ENCODE results near the gene CDK10. TPM values are rescaled to one million over a fixed set of nuclear protein-coding genes. Genes with fewer than 3 reads are reported as not detected.

CDK10 gene
- polyA plus RNA-seq, 1 experiment, result 31.6 TPM

GRCh38 chr16:89672177-89672941 lies 14.1 kb upstream of the CDK10 start:
- Histone ChIP-seq H3K27me3 (ENCODE audit: control insufficient read depth, insufficient read depth, low read length) (no peaks in the 10 kb centered on the region), H3K9me3 (ENCODE audit: control insufficient read depth, insufficient read depth, low read length) (no peaks in the 10 kb centered on the region; the same call in 1 of the 2 replicates), H3K27ac (ENCODE audit: low read depth, low read length) (no peak overlapping the region), H3K4me3 (ENCODE audit: low read depth, low read length) (no peak overlapping the region)
- CTCF ChIA-PET, result no interaction called here
- no peak for DNase-seq (ENCODE audit: low read depth, low spot score)
- POLR2A ChIA-PET, result no interaction called here
- no peak for TF ChIP-seq CTCF (IDR thresholded peaks at IDR 0.05; ENCODE audit: low read depth, low read length)

- POLR2A ChIA-PET, result no interaction called here
- DNase-seq (ENCODE audit: low read depth, low spot score), result no peak
- Histone ChIP-seq H3K27me3 (ENCODE audit: control insufficient read depth, insufficient read depth, low read length) (no peaks in the 10 kb centered on the region), H3K27ac (ENCODE audit: low read depth, low read length) (no peak overlapping the region), H3K4me3 (ENCODE audit: low read depth, low read length) (no peak overlapping the region), H3K9me3 (ENCODE audit: control insufficient read depth, insufficient read depth, low read length) (peaks cover 21% of the 10 kb centered on the region)
- CTCF ChIA-PET, result interaction anchor here (0.6 kb wide), 1 partner anchor 342 kb away, joined by 4 read pairs; no protein-coding TSS in a partner anchor
- TF ChIP-seq CTCF (IDR thresholded peaks at IDR 0.05; ENCODE audit: low read depth, low read length), result no peak
Observed at GRCh38 chr16:89678258-89678657, 8.2 kb upstream of the CDK10 start.

GRCh38 chr16:89685916-89686315 lies 573 bp upstream of the CDK10 start:
- H3K9me3 ChIP-seq (ENCODE audit: control insufficient read depth, insufficient read depth, low read length), result peaks cover 24% of the 10 kb centered on the region
- H3K27me3 ChIP-seq (ENCODE audit: control insufficient read depth, insufficient read depth, low read length), result no peaks in the 10 kb centered on the region
- no peak for TF ChIP-seq CTCF (IDR thresholded peaks at IDR 0.05; ENCODE audit: low read depth, low read length)
- H3K4me3 ChIP-seq (ENCODE audit: low read depth, low read length), result no peak overlapping the region
- DNase-seq (ENCODE audit: low read depth, low spot score), result no peak
- H3K27ac ChIP-seq (ENCODE audit: low read depth, low read length), result no peak overlapping the region
- CTCF ChIA-PET, result no interaction called here
- POLR2A ChIA-PET, result interaction anchor here (0.6 to 1.5 kb wide), 5 partner anchors 12 to 54 kb away, joined by 3 to 19 read pairs (median 6); partner anchors contain the start of genes CHMP1A and SPATA33

- Histone ChIP-seq H3K9me3 (ENCODE audit: control insufficient read depth, insufficient read depth, low read length) (peaks cover 21% of the 10 kb centered on the region), H3K27me3 (ENCODE audit: control insufficient read depth, insufficient read depth, low read length) (no peaks in the 10 kb centered on the region), H3K27ac (ENCODE audit: low read depth, low read length) (peak overlapping the region; percentile 78), H3K4me3 (ENCODE audit: low read depth, low read length) (peak overlapping the region; percentile 88)
- POLR2A ChIA-PET, result interaction anchor here (1.0 to 1.5 kb wide), 4 partner anchors 11 to 52 kb away, joined by 3 to 19 read pairs (median 5); no protein-coding TSS in a partner anchor
- CTCF ChIA-PET, result no interaction called here
- no peak for DNase-seq (ENCODE audit: low read depth, low spot score)
- TF ChIP-seq CTCF (IDR thresholded peaks at IDR 0.05; ENCODE audit: low read depth, low read length), result no peak
Observed at GRCh38 chr16:89687092-89687940, 827 bp downstream of the CDK10 start.
